ENCODE measurements around the gene KCNT2.
"Not testable (repeated sequence)": the region's sequence is repeated elsewhere in the genome, so short reads cannot be mapped to it uniquely, and the experiment has no call there.

KCNT2 gene

GRCh38 chr1:196651637-196652215, 43.5 kb upstream of the KCNT2 start, which contains the start of gene CFH:
Gene CFH, plus strand, starts transcription at chr1:196652043. Its CDS starts 75 bp downstream, at chr1:196652118.
- H3K4me1 ChIP-seq, result no peaks in the 10 kb centered on the region
- no peaks in the 10 kb centered on the region for H3K9me3 ChIP-seq (ENCODE audit: control insufficient read depth, low read length)
- H3K4me2 ChIP-seq (ENCODE audit: low read length), result no peak within 1 kb of the TSS
- no peak within 1 kb of the TSS for H3K4me3 ChIP-seq (ENCODE audit: low read depth, low read length)
- no peak within 1 kb of the TSS for H2AFZ ChIP-seq
- no peak within 1 kb of the TSS for H3K9ac ChIP-seq
- no peak for TF ChIP-seq CTCF (IDR thresholded peaks at IDR 0.05)
- H3K79me2 ChIP-seq, result no peaks in the 10 kb centered on the region
- no peaks in the 10 kb centered on the region for H3K36me3 ChIP-seq (ENCODE audit: control insufficient read depth, insufficient read depth, low read length)
- H3K27ac ChIP-seq, result no peak within 1 kb of the TSS
- no peaks in the 10 kb centered on the region for H3K27me3 ChIP-seq (ENCODE audit: control insufficient read depth, insufficient read depth, low read length)

- H2AFZ ChIP-seq, result no peak overlapping the region
- TF ChIP-seq CTCF (IDR thresholded peaks at IDR 0.05), result no peak
- no peak overlapping the region for H3K27ac ChIP-seq
- no peaks in the 10 kb centered on the region for H3K4me1 ChIP-seq
- H3K9me3 ChIP-seq (ENCODE audit: control insufficient read depth, low read length), result no peaks in the 10 kb centered on the region
- no peak overlapping the region for H3K4me3 ChIP-seq (ENCODE audit: low read depth, low read length)
- no peaks in the 10 kb centered on the region for H3K36me3 ChIP-seq (ENCODE audit: control insufficient read depth, insufficient read depth, low read length)
- H3K79me2 ChIP-seq, result no peaks in the 10 kb centered on the region
- no peaks in the 10 kb centered on the region for H3K27me3 ChIP-seq (ENCODE audit: control insufficient read depth, insufficient read depth, low read length)
- H3K9ac ChIP-seq, result no peak overlapping the region
- H3K4me2 ChIP-seq (ENCODE audit: low read length), result no peak overlapping the region
Measured at GRCh38 chr1:196651079-196651478, 42.8 kb upstream of the KCNT2 start.

- H3K9me3 ChIP-seq (ENCODE audit: control insufficient read depth, low read length), result no peaks in the 10 kb centered on the region
- no peak overlapping the region for H3K9ac ChIP-seq
- no peaks in the 10 kb centered on the region for H3K79me2 ChIP-seq
- no peaks in the 10 kb centered on the region for H3K4me1 ChIP-seq
- H3K36me3 ChIP-seq (ENCODE audit: control insufficient read depth, insufficient read depth, low read length), result no peaks in the 10 kb centered on the region
- no peak overlapping the region for H3K4me2 ChIP-seq (ENCODE audit: low read length)
- H3K27me3 ChIP-seq (ENCODE audit: control insufficient read depth, insufficient read depth, low read length), result no peaks in the 10 kb centered on the region
- no peak overlapping the region for H2AFZ ChIP-seq
- no peak overlapping the region for H3K27ac ChIP-seq
- no peak overlapping the region for H3K4me3 ChIP-seq (ENCODE audit: low read depth, low read length)
- TF ChIP-seq CTCF (IDR thresholded peaks at IDR 0.05), result no peak
Measured at GRCh38 chr1:196650403-196650802, 42.2 kb upstream of the KCNT2 start.

GRCh38 chr1:196649990-196650389, 41.8 kb upstream of the KCNT2 start:
- Histone ChIP-seq H2AFZ (no peak overlapping the region), H3K36me3 (ENCODE audit: control insufficient read depth, insufficient read depth, low read length) (no peaks in the 10 kb centered on the region), H3K79me2 (no peaks in the 10 kb centered on the region), H3K9me3 (ENCODE audit: control insufficient read depth, low read length) (no peaks in the 10 kb centered on the region), H3K27ac (no peak overlapping the region), H3K27me3 (ENCODE audit: control insufficient read depth, insufficient read depth, low read length) (no peaks in the 10 kb centered on the region), H3K4me1 (no peaks in the 10 kb centered on the region), H3K4me2 (ENCODE audit: low read length) (no peak overlapping the region), H3K9ac (no peak overlapping the region), H3K4me3 (ENCODE audit: low read depth, low read length) (no peak overlapping the region)
- TF ChIP-seq CTCF (IDR thresholded peaks at IDR 0.05), result no peak

GRCh38 chr1:196640976-196641375, 32.7 kb upstream of the KCNT2 start:
- no peaks in the 10 kb centered on the region for H3K36me3 ChIP-seq (ENCODE audit: control insufficient read depth, insufficient read depth, low read length)
- H3K4me2 ChIP-seq (ENCODE audit: low read length), result no peak overlapping the region
- no peaks in the 10 kb centered on the region for H3K79me2 ChIP-seq
- no peak overlapping the region for H3K9ac ChIP-seq
- no peaks in the 10 kb centered on the region for H3K4me1 ChIP-seq
- no peak for TF ChIP-seq CTCF (IDR thresholded peaks at IDR 0.05)
- no peaks in the 10 kb centered on the region for H3K27me3 ChIP-seq (ENCODE audit: control insufficient read depth, insufficient read depth, low read length)
- H3K4me3 ChIP-seq (ENCODE audit: low read depth, low read length), result no peak overlapping the region
- H3K27ac ChIP-seq, result no peak overlapping the region
- H2AFZ ChIP-seq, result no peak overlapping the region
- H3K9me3 ChIP-seq (ENCODE audit: control insufficient read depth, low read length), result no peaks in the 10 kb centered on the region

- H3K79me2 ChIP-seq; H3K36me3 ChIP-seq (ENCODE audit: control insufficient read depth, insufficient read depth, low read length); H3K27ac ChIP-seq; H3K27me3 ChIP-seq (ENCODE audit: control insufficient read depth, insufficient read depth, low read length); H3K9me3 ChIP-seq (ENCODE audit: control insufficient read depth, low read length); H3K4me1 ChIP-seq; H3K4me2 ChIP-seq (ENCODE audit: low read length); H3K9ac ChIP-seq; H2AFZ ChIP-seq; H3K4me3 ChIP-seq (ENCODE audit: low read depth, low read length): not testable (repeated sequence)
Measured at GRCh38 chr1:196639291-196639690, 31.1 kb upstream of the KCNT2 start.

All from parathyroid adenoma (tissue), 2 donors.